HG02840 (cell line): Measurements from ENCODE around the gene WNK2.

Experiments
- ATAC-seq: cut with Tn5 transposase; IDR thresholded peaks from one replicate; pipeline ENCODE4 v1.9.1; 2021; ENCODE audit warnings: mild to moderate bottlenecking, moderate library complexity, moderate number of reproducible peaks; ENCODE audit not compliant: unreplicated experiment, low FRiP score

WNK2 gene

GRCh38 chr9:93301291-93301811 lies 117.4 kb downstream of the WNK2 start:
- ATAC-seq: no peak

GRCh38 chr9:93301911-93302541 lies 118.1 kb downstream of the WNK2 start:
- no peak for ATAC-seq

DNA sequence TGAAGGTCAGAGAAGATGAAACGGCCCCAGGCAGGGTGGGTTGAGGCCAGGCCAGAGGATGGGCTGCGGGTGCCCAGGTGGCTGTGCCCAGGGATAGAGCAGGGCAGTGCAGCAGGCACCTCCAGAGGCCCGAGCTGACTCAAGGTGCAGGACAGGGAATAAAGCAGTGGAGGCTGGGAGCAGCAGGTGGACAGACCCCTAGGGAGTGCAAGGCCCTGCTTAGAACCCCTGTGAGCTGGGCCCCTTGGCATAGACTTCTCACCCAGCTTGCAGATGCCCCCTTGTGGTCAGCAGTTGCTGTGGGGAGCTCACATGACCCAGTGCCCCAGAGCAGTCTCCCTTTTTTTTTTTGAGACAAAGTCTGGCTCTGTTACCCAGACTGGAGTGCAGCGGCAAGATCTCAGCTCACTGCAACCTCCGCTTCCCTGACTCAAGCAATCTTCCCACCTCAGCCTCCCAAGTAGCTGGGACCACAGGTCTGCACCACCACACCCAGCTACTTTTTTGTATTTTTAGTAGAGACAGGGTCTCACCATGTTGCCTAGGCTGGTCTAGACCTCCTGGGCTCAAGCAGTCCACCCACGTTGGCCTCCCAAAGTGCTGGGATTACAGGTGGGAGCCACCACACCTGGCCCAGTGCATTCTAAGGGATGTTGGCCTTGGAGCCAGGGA lies 118.8 kb downstream of the WNK2 start:
- no peak for ATAC-seq

DNA sequence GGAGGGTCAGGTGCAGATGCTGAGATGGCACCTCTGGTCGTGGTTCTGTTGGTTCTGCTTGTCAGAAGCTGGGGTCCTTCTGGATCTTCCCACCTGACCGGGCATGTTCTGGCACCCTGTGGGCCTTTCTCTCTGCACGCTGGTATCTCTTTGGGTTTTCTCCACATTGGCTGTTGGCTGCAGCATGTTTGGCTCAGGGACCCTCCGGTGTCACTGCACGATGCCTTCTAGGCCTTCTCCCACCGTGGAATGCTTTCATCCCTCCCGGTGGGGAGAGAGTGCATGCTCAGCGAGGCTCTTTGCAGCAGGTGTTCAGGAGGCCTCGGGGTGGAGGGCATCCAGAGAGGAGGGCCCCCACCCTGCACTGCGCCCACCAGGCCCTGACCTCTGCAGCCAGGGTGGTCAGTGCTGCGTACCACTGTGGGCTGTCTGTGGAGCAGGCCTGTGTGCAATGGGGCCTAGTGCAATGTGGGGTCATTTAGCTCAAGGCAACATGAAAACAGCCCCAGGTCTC lies 119.4 kb downstream of the WNK2 start:
- ATAC-seq: no peak

GRCh38 chr9:93303806-93304573 lies 120.1 kb downstream of the WNK2 start:
- no peak for ATAC-seq

DNA sequence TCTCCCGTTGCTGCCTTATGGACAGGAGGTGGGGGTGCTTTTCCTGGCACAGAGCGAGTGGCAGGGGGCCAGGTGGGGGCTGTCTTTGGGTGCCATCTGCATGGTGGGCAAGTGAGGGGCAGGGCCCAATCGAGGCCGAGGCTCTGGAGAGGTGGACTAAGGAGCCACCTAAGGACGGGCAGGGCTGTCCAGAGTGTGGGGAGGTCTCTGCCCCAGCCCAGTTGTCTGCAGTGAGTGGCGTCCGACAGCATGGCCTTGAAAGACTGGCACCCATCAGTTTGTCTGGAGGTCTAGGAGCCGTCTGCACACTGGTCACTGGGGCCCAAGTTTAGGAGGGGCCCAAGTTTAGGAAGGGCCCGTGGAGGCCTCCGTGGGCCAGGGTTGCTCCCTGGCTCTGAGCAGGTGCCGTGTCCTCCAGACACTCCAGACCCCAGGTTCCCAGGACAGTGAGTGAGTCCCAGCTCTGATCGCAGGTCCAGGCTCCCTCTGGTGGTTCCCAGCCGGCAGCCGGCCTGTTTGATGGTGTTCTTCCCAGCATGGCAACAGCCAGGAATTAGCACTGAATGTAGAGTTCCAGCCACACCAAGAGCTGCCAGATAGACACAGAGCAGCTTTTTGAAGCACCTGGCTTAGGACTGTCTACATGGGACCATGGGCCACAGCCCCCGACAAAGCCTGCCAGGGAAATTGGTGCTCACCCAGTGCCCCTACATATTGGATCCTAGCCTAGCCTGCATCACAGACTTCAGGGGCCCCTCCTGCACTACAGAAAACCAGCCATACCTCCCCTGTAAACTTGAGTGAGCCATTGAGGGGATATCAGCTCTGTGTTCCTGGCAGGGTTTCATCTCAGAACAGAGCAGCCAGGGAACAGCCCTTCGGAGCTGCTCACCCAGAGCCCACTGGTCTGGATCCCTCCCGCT lies 120.9 kb downstream of the WNK2 start:
- no peak for ATAC-seq

DNA sequence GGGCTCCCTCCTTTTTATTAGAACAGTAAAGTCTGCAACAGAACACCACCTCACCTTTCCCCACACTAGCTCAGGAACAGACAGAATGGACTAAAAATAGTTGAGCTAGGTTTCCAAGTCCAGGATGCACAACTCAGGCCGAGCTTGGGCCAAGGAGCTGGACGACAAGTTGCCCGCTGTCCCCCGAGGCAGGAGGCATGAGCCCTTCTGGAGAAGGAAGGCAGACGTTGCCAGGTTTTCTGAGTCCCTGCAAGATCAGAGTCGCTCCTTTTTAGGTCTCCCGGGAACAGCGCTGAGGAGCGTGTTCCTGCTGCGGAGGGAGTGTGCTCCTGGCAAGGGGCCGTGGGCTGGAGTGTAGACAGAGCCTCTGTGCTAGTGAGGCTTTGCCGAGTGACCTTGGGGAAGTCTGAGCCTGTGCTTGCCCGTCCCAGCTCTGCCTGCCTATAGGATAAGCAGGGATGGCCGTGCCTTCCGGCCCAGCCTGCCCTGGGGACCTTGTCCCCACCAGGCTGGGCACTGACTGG lies 121.6 kb downstream of the WNK2 start:
- ATAC-seq: no peak

DNA sequence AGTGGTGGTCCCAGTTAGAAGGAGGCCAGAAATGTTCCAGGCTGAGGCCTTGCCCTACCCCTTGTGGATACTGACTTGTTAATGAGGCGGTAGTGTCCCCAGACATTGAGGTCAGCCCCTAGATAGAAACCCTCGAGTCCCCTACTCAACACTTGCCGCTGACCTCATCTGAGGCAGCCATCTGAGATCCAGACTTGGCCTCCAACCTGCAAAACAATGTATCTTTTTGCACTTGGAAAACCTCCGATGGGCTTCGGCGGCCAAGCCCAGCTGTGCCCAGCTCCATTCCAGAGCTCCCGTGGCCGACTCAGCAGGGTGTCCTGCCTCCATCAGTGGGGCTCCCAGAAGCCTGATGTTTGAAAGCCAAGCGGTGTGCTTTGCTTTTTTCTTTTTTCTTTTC lies 122.1 kb downstream of the WNK2 start:
- ATAC-seq: no peak

DNA sequence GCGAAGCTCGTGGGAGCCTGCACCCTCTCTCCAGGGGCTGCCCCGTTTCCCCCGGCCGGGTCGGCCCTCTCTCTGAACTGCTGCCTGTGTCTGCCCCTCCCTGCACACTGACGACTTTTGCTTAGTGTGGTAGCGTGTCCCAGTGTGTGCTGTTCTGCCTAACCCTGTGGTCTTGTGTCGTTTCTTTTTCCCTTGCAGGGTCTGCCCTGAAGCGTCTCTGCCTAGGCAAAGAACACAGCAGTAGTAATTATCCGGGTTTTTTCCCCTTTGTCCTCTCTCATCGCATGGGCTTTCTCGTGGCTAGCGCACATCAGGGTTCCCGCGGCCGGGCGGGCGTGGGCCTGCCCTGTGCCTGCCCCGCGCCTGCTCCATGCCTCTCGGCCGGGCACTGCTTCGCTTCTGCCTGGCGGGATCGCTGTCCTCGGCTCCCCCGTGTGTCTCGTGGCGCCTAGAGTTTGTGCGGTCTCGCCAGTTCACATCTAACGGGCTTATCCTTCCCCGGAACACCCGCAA lies 122.7 kb downstream of the WNK2 start:
- ATAC-seq: no peak

DNA sequence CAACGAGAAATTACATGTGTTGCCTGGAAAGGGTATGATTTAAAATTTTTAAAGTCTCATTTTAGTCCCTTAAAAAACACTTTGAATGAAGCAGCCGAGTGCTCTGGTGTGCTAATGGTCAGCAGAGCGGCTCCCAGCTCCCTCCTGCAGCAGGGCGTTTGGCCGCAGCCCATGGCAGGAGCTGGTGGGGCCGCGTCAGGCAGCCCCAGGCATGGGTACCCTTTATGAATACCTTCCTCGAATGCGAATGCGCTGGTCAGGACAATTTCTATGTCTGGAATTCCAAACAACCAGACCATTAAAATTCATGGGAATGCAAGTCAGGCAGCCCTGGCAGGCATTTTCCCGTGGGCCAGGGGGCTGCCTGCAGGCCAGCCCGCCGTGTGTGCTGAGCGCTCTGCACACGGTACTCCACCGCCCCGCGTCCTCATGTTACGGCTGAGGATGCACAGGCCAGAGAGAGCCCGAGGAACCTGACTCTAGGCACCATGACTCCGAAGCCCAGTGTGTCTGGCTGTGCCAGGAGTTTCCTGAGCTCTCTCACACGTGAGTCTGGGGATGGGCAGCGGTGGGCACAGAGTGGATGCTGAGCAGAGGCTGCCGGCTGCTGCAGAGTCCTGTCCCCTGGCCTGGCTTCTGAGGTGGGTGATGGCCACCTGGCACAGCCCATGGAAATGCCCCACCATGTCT lies 123.7 kb downstream of the WNK2 start:
- ATAC-seq: no peak

DNA sequence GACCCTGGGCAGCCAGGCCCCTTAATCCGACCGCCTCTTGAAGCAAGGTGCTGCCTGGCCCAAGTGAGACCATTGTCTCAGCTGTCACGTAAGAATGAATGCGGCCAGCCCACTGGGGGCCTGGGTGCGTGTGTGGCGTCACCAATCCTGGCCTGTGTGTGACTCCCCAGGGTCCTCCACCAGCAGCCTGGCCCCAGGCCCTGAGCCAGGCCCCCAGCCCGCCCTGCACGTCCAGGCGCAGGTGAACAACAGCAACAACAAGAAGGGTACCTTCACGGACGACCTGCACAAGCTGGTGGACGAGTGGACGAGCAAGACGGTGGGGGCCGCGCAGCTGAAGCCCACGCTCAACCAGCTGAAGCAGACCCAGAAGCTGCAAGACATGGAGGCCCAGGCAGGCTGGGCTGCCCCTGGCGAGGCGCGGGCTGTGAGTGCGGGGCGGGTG lies 124.2 kb downstream of the WNK2 start:
- no peak for ATAC-seq

DNA sequence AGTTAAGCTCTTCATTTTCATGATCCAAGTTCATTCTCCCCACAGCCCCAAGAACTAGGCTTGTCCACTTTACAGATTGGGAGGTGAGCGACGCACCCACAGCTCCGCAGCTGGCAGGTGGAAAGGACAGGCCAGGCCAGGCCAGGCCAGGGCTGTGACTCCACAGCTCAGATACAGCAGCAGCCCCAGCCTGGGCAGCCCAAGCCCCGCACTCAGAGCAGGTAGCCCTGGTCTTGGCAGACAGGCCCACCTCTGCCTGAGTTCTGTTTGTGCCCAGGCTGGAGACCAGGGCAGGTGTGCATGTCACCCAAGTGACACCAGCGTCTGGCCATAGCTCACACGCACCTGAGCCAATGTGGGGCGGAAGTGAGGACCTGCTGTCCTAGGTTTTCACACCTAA lies 124.7 kb downstream of the WNK2 start:
- no peak for ATAC-seq

- ATAC-seq: no peak
Observed at GRCh38 chr9:93309889-93310425, 126.0 kb downstream of the WNK2 start.

- no peak for ATAC-seq
Observed at GRCh38 chr9:93315118-93315517, 131.2 kb downstream of the WNK2 start.

GRCh38 chr9:93315960-93316359 lies 132.0 kb downstream of the WNK2 start:
- no peak for ATAC-seq

GRCh38 chr9:93316726-93317494 lies 133.0 kb downstream of the WNK2 start:
- no peak for ATAC-seq

GRCh38 chr9:93317495-93318094 lies 133.7 kb downstream of the WNK2 start:
- ATAC-seq: no peak

- ATAC-seq: no peak
Observed at GRCh38 chr9:93318480-93318879, 134.5 kb downstream of the WNK2 start.
